HepG2 (cell line): Measurements from ENCODE around the gene LZTS2. TPM values are rescaled to one million over a fixed set of nuclear protein-coding genes. Genes with fewer than 3 reads are reported as not detected.

Source experiments
- ATAC-seq: fragments of 200-7000 bp; cut with Tn5 transposase; 3 replicates; pipeline ENCODE4 v1.9.1; 2020; ENCODE audit warnings: mild to moderate bottlenecking, moderate library complexity
- BruUV-seq: library from RNA; stranded (reverse); fragments of 400-500 nt; replicated peaks from 2 replicates; lab custom pipeline; 2021; lab: Mats Ljungman, UMichigan
- CTCF ChIA-PET: fragments of 300-600 bp; formaldehyde crosslinking; extraction: SDS; loops from one replicate; lab custom pipeline; 2021; ENCODE audit warnings: low total read pairs, inconsistent platforms, low intra/inter-chr PET ratio; lab: Yijun Ruan, JAX
- POLR2A ChIA-PET: fragments of 350-600 bp; sonication (Branson Sonifier 250); formaldehyde crosslinking; loops from one replicate; lab custom pipeline; 2020; ENCODE audit warnings: antibody characterized with exemption, inconsistent platforms; lab: Yijun Ruan, JAX
- DNase-seq: peaks from one replicate; pipeline ENCODE4 v3.0.0-alpha.2; 2015; ENCODE audit warnings: low spot score
- FAIRE-seq: peaks from 3 replicates; lab custom pipeline; 2011; peaks lifted over from hg19 to GRCh38; lab: Jason Lieb, UNC
- H2AFZ ChIP-seq: one replicate; pipeline ENCODE4 v1.6.1; 2011; ENCODE audit warnings: low read length, inconsistent platforms
- H3K27ac ChIP-seq: fragments of 300-600 bp; 3 replicates; pipeline ENCODE4 v1.8.0; 2011; ENCODE audit warnings: mixed run types, mild to moderate bottlenecking, mixed read lengths, low read length, inconsistent platforms; ENCODE audit not compliant: insufficient read depth; ENCODE audit errors: extremely low read length
- H3K27me3 ChIP-seq, 2 experiments: fragments of 200-600 bp in 1 of 2; 2 replicates in 1 of 2; 3 replicates in 1 of 2; pipeline versions ENCODE4 v1.6.0 to v1.8.0; 2011; ENCODE audit warnings: low read length in 2 of 2, mild to moderate bottlenecking in 2 of 2, moderate library complexity in 2 of 2, inconsistent platforms in 1 of 2; ENCODE audit not compliant: insufficient read depth in 2 of 2, control insufficient read depth in 1 of 2
- H3K36me3 ChIP-seq, 2 experiments: fragments of 200-600 bp in 1 of 2; replicated peaks in 1 of 2; 2 replicates in 1 of 2; 3 replicates in 1 of 2; pipeline versions ENCODE4 v1.5.1 to v1.8.0; 2011; ENCODE audit warnings: low read length in 2 of 2, inconsistent platforms in 1 of 2; ENCODE audit not compliant: insufficient read depth in 2 of 2, control insufficient read depth in 1 of 2
- H3K4me1 ChIP-seq: 2 replicates; pipeline ENCODE4 v1.5.1; 2012; ENCODE audit warnings: low read length, inconsistent platforms; ENCODE audit not compliant: insufficient read depth
- H3K4me2 ChIP-seq: 2 replicates; pipeline ENCODE4 v1.6.0; 2011; ENCODE audit warnings: low read depth, low read length, inconsistent platforms
- H3K4me3 ChIP-seq, 3 experiments: fragments of 200-600 bp in 1 of 3; sonication (generic), shearing (Covaris generic) in 1 of 3; replicated peaks in 1 of 3; 2 replicates each; pipeline ENCODE4 v1.5.1; 2011 to 2016; ENCODE audit warnings: low read length in 3 of 3, inconsistent platforms in 2 of 3, low read depth in 2 of 3, mild to moderate bottlenecking in 2 of 3, control low read depth in 1 of 3, mixed read lengths in 1 of 3; ENCODE audit not compliant: insufficient read depth in 1 of 3
- H3K79me2 ChIP-seq: one replicate; pipeline ENCODE4 v1.6.1; 2011; ENCODE audit warnings: low read length, inconsistent platforms; ENCODE audit not compliant: insufficient read depth
- H3K9ac ChIP-seq: 2 replicates; pipeline ENCODE4 v1.6.0; 2011; ENCODE audit warnings: mild to moderate bottlenecking, low read depth, low read length, inconsistent platforms; ENCODE audit not compliant: insufficient read depth
- H3K9me3 ChIP-seq: 2 replicates; pipeline ENCODE4 v1.5.1; 2012; ENCODE audit warnings: mild to moderate bottlenecking, low read length
- H4K20me1 ChIP-seq: 2 replicates; pipeline ENCODE4 v1.6.0; 2011; ENCODE audit warnings: inconsistent platforms, mild to moderate bottlenecking, low read length, moderate library complexity; ENCODE audit not compliant: insufficient read depth
- ATAD3A ChIP-seq: sonication (generic); formaldehyde crosslinking; IDR thresholded peaks from 2 replicates; pipeline ENCODE4 v1.4.0; 2020; ENCODE audit warnings: missing genetic modification reagents
- KDM2A ChIP-seq: sonication (generic); formaldehyde crosslinking; IDR thresholded peaks from 2 replicates; pipeline ENCODE4 v1.4.0; 2020; ENCODE audit warnings: low read depth, missing genetic modification reagents, borderline replicate concordance
- RFXANK ChIP-seq: IDR thresholded peaks from 2 replicates; pipeline ENCODE4 v1.6.1; 2016
- SOX5 ChIP-seq: IDR thresholded peaks from 2 replicates; pipeline ENCODE4 v1.6.1; 2016; ENCODE audit warnings: borderline replicate concordance
- ZFP37 ChIP-seq: sonication (generic); formaldehyde crosslinking; IDR thresholded peaks from 2 replicates; pipeline ENCODE4 v1.4.0; 2020; ENCODE audit warnings: missing genetic modification reagents, borderline replicate concordance
- ZFX ChIP-seq: sonication (generic); formaldehyde crosslinking; IDR thresholded peaks from 2 replicates; pipeline ENCODE4 v1.4.0; 2020; ENCODE audit warnings: mild to moderate bottlenecking, low read depth, missing genetic modification reagents, moderate library complexity
- ZNF224 ChIP-seq: sonication (generic); formaldehyde crosslinking; IDR thresholded peaks from 2 replicates; pipeline ENCODE4 v1.5.0; 2020; ENCODE audit warnings: mild to moderate bottlenecking, missing genetic modification reagents
- ZNF546 ChIP-seq: sonication (generic); formaldehyde crosslinking; conservative IDR thresholded peaks from 2 replicates; pipeline ENCODE4 v1.8.1; 2023; ENCODE audit warnings: mild to moderate bottlenecking, missing genetic modification reagents
- WGBS: methylation state at CpG from one replicate; pipeline ENCODE4 v1.1.6; 2017; ENCODE audit warnings: low lambda C conversion rate; 5-methylcytosine and 5-hydroxymethylcytosine counted together
- in situ Hi-C: cut with HindIII; loops from 2 replicates; pipeline ENCODE4 v1.10.0; 2017; ENCODE audit warnings: low pct_unique_long_range_greater_than_20kb; ENCODE audit not compliant: extremely low pct_ligation_motif_present
- intact Hi-C: fragments of 100-400 bp; cut with micrococcal nuclease; formaldehyde crosslinking; loops from one replicate; pipeline ENCODE4 v1.10.0; 2022; ENCODE audit not compliant: unreplicated experiment
- polyA plus RNA-seq, 8 experiments: library from polyadenylated mRNA; depleted of rRNA in 3 of 8; stranded (reverse) in 7 of 8; unstranded in 1 of 8; fragments of >200 nt; fragmentation: Illumina TruSeq in 4 of 8; extraction: Trizol in 4 of 8; gene quantifications; 2 replicates each; pipeline versions ENCODE4 v1.2.1 to v1.2.3, GENCODE V29; 2011 to 2016; ENCODE audit warnings: low read depth in 4 of 8, missing spikeins in 1 of 8, mixed read lengths in 1 of 8; ENCODE audit not compliant: insufficient read depth in 1 of 8
- total RNA-seq, 5 experiments: library from RNA; depleted of rRNA; stranded (reverse); fragments of >200 nt; fragmentation: Illumina TruSeq; extraction: Trizol; gene quantifications; 2 replicates each; pipeline ENCODE4 v1.2.3, GENCODE V29; 2016; ENCODE audit warnings: low read depth in 1 of 5
- TF ChIP-seq, protein P1 (sequence below): IDR thresholded peaks from 2 replicates; pipeline ENCODE4 v1.4.0; 2020; ENCODE audit warnings: mild to moderate bottlenecking, missing genetic modification reagents
- TF ChIP-seq, protein P2 (sequence below): sonication (generic); formaldehyde crosslinking; IDR thresholded peaks from 2 replicates; pipeline ENCODE4 v1.9.0; 2022; ENCODE audit warnings: missing genetic modification reagents, mild to moderate bottlenecking, borderline replicate concordance
- TF ChIP-seq, protein P3 (sequence below): sonication (generic); formaldehyde crosslinking; IDR thresholded peaks from 2 replicates; pipeline ENCODE4 v1.4.0; 2020; ENCODE audit warnings: missing genetic modification reagents, borderline replicate concordance

The LZTS2 gene
- total and polyA plus RNA-seq, 2 of the 13 experiments (the other 11 are each of a cell fraction or from before 2014, with no cell fraction given): 43.6 to 65.6 TPM

DNA sequence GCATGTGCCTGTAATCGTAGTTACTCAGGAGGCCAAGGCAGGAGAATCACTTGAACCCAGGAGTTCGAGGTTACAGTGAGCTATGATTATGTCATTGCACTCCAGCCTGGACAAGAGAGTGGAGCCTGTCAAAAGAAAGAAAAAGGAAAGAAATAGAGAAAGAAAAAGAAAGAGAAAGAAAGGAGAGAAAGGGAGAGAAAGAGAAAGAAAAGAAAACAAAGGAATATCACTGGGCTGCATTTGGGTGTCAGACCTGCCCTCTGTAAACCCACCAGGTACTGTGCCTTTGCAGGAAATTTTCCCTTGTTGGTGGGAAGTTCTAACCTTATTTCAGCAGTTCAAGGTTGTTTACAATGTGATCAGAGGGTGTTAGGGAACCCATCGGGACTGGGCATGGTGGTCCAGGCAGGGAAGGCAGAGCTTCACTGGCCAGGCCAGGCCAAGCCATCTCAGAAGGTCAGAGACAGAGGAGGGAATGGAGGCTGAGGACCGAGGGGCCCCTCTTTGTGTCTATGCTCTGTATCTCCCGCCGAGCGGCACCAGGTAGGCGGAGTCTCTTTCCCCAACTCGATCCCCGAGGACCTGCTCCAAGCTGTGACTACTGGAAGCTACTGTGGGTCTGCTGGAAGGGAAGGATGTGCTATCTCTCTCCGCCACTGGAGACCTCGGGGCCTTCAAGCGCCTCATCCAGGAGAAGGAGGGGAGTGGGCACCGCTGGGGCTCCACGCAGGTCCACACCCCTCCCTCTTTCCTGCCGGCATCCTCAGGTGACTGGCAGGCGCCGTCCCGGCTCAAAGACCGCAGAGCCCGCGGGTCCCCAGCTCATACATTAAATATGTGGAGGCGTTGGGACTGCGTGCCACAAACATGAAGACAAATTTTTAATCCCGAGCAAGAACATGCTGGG, 47.0 kb downstream of the LZTS2 start (continued):
- TF ChIP-seq ZFP37: no peak
- TF ChIP-seq ATAD3A: no peak
- TF ChIP-seq, protein P1, sequence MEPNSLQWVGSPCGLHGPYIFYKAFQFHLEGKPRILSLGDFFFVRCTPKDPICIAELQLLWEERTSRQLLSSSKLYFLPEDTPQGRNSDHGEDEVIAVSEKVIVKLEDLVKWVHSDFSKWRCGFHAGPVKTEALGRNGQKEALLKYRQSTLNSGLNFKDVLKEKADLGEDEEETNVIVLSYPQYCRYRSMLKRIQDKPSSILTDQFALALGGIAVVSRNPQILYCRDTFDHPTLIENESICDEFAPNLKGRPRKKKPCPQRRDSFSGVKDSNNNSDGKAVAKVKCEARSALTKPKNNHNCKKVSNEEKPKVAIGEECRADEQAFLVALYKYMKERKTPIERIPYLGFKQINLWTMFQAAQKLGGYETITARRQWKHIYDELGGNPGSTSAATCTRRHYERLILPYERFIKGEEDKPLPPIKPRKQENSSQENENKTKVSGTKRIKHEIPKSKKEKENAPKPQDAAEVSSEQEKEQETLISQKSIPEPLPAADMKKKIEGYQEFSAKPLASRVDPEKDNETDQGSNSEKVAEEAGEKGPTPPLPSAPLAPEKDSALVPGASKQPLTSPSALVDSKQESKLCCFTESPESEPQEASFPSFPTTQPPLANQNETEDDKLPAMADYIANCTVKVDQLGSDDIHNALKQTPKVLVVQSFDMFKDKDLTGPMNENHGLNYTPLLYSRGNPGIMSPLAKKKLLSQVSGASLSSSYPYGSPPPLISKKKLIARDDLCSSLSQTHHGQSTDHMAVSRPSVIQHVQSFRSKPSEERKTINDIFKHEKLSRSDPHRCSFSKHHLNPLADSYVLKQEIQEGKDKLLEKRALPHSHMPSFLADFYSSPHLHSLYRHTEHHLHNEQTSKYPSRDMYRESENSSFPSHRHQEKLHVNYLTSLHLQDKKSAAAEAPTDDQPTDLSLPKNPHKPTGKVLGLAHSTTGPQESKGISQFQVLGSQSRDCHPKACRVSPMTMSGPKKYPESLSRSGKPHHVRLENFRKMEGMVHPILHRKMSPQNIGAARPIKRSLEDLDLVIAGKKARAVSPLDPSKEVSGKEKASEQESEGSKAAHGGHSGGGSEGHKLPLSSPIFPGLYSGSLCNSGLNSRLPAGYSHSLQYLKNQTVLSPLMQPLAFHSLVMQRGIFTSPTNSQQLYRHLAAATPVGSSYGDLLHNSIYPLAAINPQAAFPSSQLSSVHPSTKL: 0 out of 2 replicates have a peak, but pooled peaks have one; percentile 7
- TF ChIP-seq SOX5 (CRISPR knock-in tag): no peak
- no peak for TF ChIP-seq ZNF546
- TF ChIP-seq KDM2A: peak; percentile 34; the same call in 1 of the 2 replicates
- TF ChIP-seq ZFX (CRISPR knock-in tag): 0 out of 2 replicates have a peak, but pooled peaks have one; percentile 21
- TF ChIP-seq, all 625 proteins: peak for 12

DNA sequence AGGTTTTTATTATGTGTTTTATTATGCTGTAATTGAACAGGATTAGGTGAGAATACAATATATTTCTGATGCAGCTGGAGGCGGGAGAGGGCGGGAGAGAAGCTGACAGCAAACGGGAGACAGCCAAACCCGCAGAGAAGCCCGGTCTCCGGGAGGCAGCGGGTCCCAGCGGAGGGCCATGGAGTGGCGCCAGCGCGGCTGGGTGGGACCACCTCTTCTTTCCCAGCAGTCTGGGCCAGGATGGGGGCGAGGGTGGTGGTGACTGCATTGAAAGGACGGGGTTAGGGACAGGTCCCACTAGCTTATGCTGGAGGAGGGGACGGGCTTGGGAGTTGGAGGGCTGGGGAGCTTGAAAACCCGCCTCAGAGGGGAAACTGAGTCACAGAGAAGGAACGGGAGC, 47.7 kb downstream of the LZTS2 start:
- Histone ChIP-seq H3K27ac (no peak overlapping the region), H3K9me3 (no peaks in the 10 kb centered on the region), H3K9ac (no peak overlapping the region), H3K4me3 (peak overlapping the region in 2 of 3 experiments; percentile 43 to 61; a peak in 3 of 6 replicates), H4K20me1 (no peaks in the 10 kb centered on the region), H3K4me1 (peaks cover 50% of the 10 kb centered on the region), H3K27me3 (no peaks in the 10 kb centered on the region; a peak in 1 of 5 replicates), H3K79me2 (no peaks in the 10 kb centered on the region), H3K4me2 (peak overlapping the region; percentile 94), H3K36me3 (no peaks in the 10 kb centered on the region), H2AFZ (no peak overlapping the region)
- ChIA-PET POLR2A (interaction anchor here (0.8 to 2.8 kb wide), 5 partner anchors 14 to 95 kb away, joined by 3 to 20 read pairs (median 4); partner anchors contain the start of gene KAZALD1), CTCF (no interaction called here)
- no TSS peak for BruUV-seq
- DNase-seq (no peak), FAIRE-seq (no peak), ATAC-seq (no peak)
- in situ Hi-C loops: no loop called here
- intact Hi-C loops: no loop called here
- WGBS: 54% methylated on average over 16 of the region's 16 CpGs
- no peak for TF ChIP-seq ZNF224 (CRISPR knock-in tag)
- TF ChIP-seq, protein P2, sequence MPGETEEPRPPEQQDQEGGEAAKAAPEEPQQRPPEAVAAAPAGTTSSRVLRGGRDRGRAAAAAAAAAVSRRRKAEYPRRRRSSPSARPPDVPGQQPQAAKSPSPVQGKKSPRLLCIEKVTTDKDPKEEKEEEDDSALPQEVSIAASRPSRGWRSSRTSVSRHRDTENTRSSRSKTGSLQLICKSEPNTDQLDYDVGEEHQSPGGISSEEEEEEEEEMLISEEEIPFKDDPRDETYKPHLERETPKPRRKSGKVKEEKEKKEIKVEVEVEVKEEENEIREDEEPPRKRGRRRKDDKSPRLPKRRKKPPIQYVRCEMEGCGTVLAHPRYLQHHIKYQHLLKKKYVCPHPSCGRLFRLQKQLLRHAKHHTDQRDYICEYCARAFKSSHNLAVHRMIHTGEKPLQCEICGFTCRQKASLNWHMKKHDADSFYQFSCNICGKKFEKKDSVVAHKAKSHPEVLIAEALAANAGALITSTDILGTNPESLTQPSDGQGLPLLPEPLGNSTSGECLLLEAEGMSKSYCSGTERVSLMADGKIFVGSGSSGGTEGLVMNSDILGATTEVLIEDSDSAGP (CRISPR knock-in tag): no peak
- TF ChIP-seq, protein P3, sequence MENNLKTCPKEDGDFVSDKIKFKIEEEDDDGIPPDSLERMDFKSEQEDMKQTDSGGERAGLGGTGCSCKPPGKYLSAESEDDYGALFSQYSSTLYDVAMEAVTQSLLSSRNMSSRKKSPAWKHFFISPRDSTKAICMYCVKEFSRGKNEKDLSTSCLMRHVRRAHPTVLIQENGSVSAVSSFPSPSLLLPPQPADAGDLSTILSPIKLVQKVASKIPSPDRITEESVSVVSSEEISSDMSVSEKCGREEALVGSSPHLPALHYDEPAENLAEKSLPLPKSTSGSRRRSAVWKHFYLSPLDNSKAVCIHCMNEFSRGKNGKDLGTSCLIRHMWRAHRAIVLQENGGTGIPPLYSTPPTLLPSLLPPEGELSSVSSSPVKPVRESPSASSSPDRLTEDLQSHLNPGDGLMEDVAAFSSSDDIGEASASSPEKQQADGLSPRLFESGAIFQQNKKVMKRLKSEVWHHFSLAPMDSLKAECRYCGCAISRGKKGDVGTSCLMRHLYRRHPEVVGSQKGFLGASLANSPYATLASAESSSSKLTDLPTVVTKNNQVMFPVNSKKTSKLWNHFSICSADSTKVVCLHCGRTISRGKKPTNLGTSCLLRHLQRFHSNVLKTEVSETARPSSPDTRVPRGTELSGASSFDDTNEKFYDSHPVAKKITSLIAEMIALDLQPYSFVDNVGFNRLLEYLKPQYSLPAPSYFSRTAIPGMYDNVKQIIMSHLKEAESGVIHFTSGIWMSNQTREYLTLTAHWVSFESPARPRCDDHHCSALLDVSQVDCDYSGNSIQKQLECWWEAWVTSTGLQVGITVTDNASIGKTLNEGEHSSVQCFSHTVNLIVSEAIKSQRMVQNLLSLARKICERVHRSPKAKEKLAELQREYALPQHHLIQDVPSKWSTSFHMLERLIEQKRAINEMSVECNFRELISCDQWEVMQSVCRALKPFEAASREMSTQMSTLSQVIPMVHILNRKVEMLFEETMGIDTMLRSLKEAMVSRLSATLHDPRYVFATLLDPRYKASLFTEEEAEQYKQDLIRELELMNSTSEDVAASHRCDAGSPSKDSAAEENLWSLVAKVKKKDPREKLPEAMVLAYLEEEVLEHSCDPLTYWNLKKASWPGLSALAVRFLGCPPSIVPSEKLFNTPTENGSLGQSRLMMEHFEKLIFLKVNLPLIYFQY (CRISPR knock-in tag): no peak
- no peak for TF ChIP-seq RFXANK (CRISPR knock-in tag)
